ENCODE results near the gene RAB3IP. TPM values are rescaled to one million over a fixed set of nuclear protein-coding genes. Genes with fewer than 3 reads are reported as not detected.

The RAB3IP gene
- total and polyA plus RNA-seq, 10 of the 15 experiments (the other 5 are each of a cell fraction or from before 2014, with no cell fraction given) = 18.8 to 53.6 (median 28.7) TPM

DNA sequence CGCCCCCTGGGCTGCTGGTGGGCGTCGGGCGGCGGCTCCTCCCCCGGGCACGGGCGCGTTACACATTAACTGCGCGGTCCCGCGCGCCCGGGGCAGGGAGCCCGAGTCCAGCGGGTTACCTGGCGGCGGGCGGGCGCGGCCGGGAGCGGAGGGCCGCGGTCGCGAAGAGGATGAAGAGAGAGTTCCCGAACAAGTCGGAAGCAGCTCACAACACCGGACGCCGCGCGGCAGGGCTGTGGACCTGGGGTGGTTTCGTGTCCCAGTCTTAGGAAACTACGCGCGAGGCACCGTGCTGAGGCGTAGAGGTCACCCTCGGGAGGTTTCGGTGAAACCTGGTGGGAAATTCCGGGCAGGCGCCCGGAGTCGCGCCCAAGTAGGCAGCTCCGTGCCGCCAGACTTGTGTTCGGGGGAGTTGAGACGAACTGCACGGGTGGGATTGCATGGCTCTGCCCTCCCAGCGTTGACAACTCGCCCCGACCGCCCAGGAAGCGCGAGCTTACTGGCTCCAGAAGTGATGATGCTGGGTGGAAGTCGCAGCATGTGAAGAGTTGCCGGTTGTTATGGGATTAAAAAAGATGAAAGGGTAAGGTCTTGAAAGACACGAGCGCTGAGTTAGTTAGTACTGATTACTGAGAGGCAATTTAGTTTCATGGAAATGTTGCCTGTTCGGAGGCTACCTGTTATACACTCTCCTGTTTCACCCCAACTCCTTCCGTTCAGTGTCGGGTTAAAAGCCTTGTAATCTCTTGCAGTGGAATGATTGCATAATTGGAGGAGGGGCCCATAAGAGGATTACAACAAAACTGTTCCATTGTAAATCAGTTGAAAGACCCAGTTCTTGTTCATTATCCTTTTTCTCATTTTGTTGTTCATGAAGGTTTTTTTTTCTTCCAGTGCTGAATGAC, 879 bp downstream of the RAB3IP start (continued):
- TF ChIP-seq KDM1A (IDR thresholded peaks at IDR 0.05; ENCODE audit: borderline replicate concordance) (no peak), POLR2A (IDR thresholded peaks at IDR 0.05; ENCODE audit: low read depth, low read length) (peak; percentile 60), MLLT1 (IDR thresholded peaks at IDR 0.05) (peak; percentile 49; the same call in 1 of the 2 replicates), TCF7 (IDR thresholded peaks at IDR 0.05; ENCODE audit: borderline replicate concordance) (peak; percentile 54; the same call in 1 of the 2 replicates), BMI1 (IDR thresholded peaks at IDR 0.05; ENCODE audit: borderline replicate concordance) (no peak), PAX5 (IDR thresholded peaks at IDR 0.05; ENCODE audit: borderline replicate concordance, low read depth, low read length) (peak; percentile 44; the same call in 1 of the 2 replicates), SIN3A (IDR thresholded peaks at IDR 0.05; ENCODE audit: low read depth, low read length) (no peak), EGR1 (IDR thresholded peaks at IDR 0.05; ENCODE audit: borderline replicate concordance in 1 of 2, low read depth in 2 of 2, low read length in 2 of 2) (peak in 1 of 2 experiments; percentile 26; a peak in 1 of 3 replicates), TAF1 (IDR thresholded peaks at IDR 0.05; ENCODE audit: borderline replicate concordance, low read depth, low read length) (peak; percentile 26; the same call in 1 of the 2 replicates), PBX3 (IDR thresholded peaks at IDR 0.05; ENCODE audit: insufficient replicate concordance, low read depth, low read length) (no peak), IKZF2 (IDR thresholded peaks at IDR 0.05) (peak in 1 of 2 experiments; percentile 55; a peak in 1 of 4 replicates), YY1 (IDR thresholded peaks at IDR 0.05; ENCODE audit: low read depth, low read length) (peak; percentile 26)
